GM06990 (cell line): Measurements from ENCODE around the gene EGF.

ENCODE experiments used
- DNase-seq: peaks from one replicate; pipeline ENCODE4 v3.0.0-alpha.2; 2011; ENCODE audit not compliant: insufficient read length; ENCODE audit errors: extremely low read depth
- H3K27me3 ChIP-seq: replicated peaks from 2 replicates; pipeline ENCODE4 v1.6.0; 2011; ENCODE audit warnings: low read length; ENCODE audit not compliant: control insufficient read depth, insufficient read depth
- H3K36me3 ChIP-seq: 2 replicates; pipeline ENCODE4 v1.5.1; 2011; ENCODE audit warnings: low read length; ENCODE audit not compliant: control insufficient read depth, insufficient read depth
- H3K4me3 ChIP-seq: replicated peaks from 2 replicates; pipeline ENCODE4 v1.5.1; 2011; ENCODE audit warnings: low read depth, mild to moderate bottlenecking, control low read depth, low read length
- TF ChIP-seq, protein P1 (sequence below): IDR thresholded peaks from 2 replicates; pipeline ENCODE4 v1.5.1; 2011; ENCODE audit warnings: low read length, control low read depth, mild to moderate bottlenecking, inconsistent platforms; ENCODE audit not compliant: insufficient read depth, poor library complexity, severe bottlenecking

The EGF gene

GRCh38 chr4:109912706-109913595 is at the start of gene EGF:
TSS of gene EGF (plus strand) at chr4:109912883. CDS start at chr4:109913336, 453 bp downstream.
- H3K27me3 ChIP-seq: no peaks in the 10 kb centered on the region
- no peak within 1 kb of the TSS for H3K4me3 ChIP-seq
- DNase-seq: no peak
- TF ChIP-seq, protein P1, sequence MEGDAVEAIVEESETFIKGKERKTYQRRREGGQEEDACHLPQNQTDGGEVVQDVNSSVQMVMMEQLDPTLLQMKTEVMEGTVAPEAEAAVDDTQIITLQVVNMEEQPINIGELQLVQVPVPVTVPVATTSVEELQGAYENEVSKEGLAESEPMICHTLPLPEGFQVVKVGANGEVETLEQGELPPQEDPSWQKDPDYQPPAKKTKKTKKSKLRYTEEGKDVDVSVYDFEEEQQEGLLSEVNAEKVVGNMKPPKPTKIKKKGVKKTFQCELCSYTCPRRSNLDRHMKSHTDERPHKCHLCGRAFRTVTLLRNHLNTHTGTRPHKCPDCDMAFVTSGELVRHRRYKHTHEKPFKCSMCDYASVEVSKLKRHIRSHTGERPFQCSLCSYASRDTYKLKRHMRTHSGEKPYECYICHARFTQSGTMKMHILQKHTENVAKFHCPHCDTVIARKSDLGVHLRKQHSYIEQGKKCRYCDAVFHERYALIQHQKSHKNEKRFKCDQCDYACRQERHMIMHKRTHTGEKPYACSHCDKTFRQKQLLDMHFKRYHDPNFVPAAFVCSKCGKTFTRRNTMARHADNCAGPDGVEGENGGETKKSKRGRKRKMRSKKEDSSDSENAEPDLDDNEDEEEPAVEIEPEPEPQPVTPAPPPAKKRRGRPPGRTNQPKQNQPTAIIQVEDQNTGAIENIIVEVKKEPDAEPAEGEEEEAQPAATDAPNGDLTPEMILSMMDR: no peak
- no peaks in the 10 kb centered on the region for H3K36me3 ChIP-seq

DNA sequence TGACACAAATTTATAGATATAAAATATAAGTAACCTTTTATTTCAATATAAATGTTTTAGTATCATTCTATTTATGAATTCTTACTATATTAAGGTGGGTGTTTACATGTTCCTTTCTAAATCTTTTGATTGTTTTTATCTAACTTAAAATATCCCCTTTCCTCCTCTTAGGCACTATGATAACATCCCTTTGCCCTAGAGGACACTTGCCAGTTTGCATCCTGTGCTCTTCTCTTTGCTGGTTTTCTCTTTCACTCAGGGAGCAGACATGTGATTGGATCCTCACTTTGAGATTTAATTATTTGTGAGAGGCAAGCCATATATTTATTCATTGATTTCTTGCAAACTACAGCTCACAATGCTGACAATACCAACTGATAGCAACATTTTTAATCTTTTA is 48.5 kb upstream of the EGF start:
- H3K36me3 ChIP-seq: no peaks in the 10 kb centered on the region
- no peak overlapping the region for H3K4me3 ChIP-seq
- TF ChIP-seq, protein P1: no peak
- DNase-seq: no peak
- no peaks in the 10 kb centered on the region for H3K27me3 ChIP-seq

DNA sequence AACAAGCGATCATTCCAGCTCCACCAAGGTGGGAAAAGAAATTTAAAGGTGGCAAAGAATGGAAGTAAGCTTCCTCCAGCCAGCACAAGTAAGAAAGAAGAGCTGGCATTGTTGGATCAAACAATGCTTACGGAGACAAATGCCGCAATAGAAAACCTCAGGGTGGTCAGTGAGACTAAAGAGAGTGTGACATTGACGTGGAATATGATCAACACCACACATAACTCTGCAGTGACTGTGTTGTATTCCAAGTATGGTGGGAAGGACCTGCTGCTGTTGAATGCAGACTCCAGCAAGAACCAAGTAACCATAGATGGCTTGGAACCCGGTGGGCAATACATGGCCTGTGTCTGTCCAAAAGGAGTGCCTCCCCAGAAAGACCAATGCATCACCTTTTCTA is 42.6 kb upstream of the EGF start:
- TF ChIP-seq, protein P1: no peak
- no peaks in the 10 kb centered on the region for H3K36me3 ChIP-seq
- no peaks in the 10 kb centered on the region for H3K27me3 ChIP-seq
- H3K4me3 ChIP-seq: no peak overlapping the region
- DNase-seq: no peak

- TF ChIP-seq, protein P1: no peak
- Histone ChIP-seq H3K27me3 (no peaks in the 10 kb centered on the region), H3K4me3 (no peak overlapping the region), H3K36me3 (no peaks in the 10 kb centered on the region)
- DNase-seq: no peak
Observed at GRCh38 chr4:109872065-109872464, 40.6 kb upstream of the EGF start.

GRCh38 chr4:109872950-109873656 is 39.6 kb upstream of the EGF start:
- TF ChIP-seq, protein P1: no peak
- H3K27me3 ChIP-seq: no peaks in the 10 kb centered on the region
- H3K4me3 ChIP-seq: no peak overlapping the region
- DNase-seq: no peak
- H3K36me3 ChIP-seq: no peaks in the 10 kb centered on the region
